Astrocyte (in vitro differentiated cells and primary cell): Measurements from ENCODE around the gene ZMIZ1. TPM values are rescaled to one million over a fixed set of nuclear protein-coding genes. Genes with fewer than 3 reads are reported as not detected.
A peak's percentile ranks its signal among the peaks of the same experiment; 100 is the strongest.
"Not testable (repeated sequence)": the region's sequence is repeated elsewhere in the genome, so short reads cannot be mapped to it uniquely, and the experiment has no call there.

Experiments
- DNase-seq: peaks from one replicate; pipeline ENCODE4 v3.0.0-alpha.2; 2010; ENCODE audit warnings: low read depth
- FAIRE-seq: peaks from 2 replicates; lab custom pipeline; 2011; peaks lifted over from hg19 to GRCh38; lab: Jason Lieb, UNC
- H2AFZ ChIP-seq: 2 replicates; pipeline ENCODE4 v1.6.0; 2012; ENCODE audit warnings: low read depth, low read length, inconsistent platforms
- H3K27ac ChIP-seq: 2 replicates; pipeline ENCODE4 v1.5.1; 2011; ENCODE audit warnings: low read depth, low read length, inconsistent platforms
- H3K27me3 ChIP-seq: 2 replicates; pipeline ENCODE4 v1.6.0; 2011; ENCODE audit warnings: low read length, inconsistent platforms; ENCODE audit not compliant: insufficient read depth
- H3K36me3 ChIP-seq: 2 replicates; pipeline ENCODE4 v1.5.1; 2011; ENCODE audit warnings: low read length, inconsistent platforms; ENCODE audit not compliant: insufficient read depth
- H3K4me1 ChIP-seq: 2 replicates; pipeline ENCODE4 v1.5.1; 2011; ENCODE audit warnings: low read length, inconsistent platforms; ENCODE audit not compliant: insufficient read depth
- H3K4me2 ChIP-seq: 2 replicates; pipeline ENCODE4 v1.6.0; 2012; ENCODE audit warnings: low read length, inconsistent platforms
- H3K4me3 ChIP-seq: 2 replicates; pipeline ENCODE4 v1.5.1; 2011; ENCODE audit warnings: low read depth, mild to moderate bottlenecking, low read length, inconsistent platforms; ENCODE audit not compliant: insufficient read depth
- H3K79me2 ChIP-seq: 2 replicates; pipeline ENCODE4 v1.6.0; 2012; ENCODE audit warnings: mild to moderate bottlenecking, low read length, inconsistent platforms; ENCODE audit not compliant: insufficient read depth
- H3K9ac ChIP-seq: 2 replicates; pipeline ENCODE4 v1.6.0; 2012; ENCODE audit warnings: mild to moderate bottlenecking, low read length, inconsistent platforms
- H3K9me3 ChIP-seq: 2 replicates; pipeline ENCODE4 v1.5.1; 2012; ENCODE audit warnings: low read depth, mild to moderate bottlenecking, low read length, inconsistent platforms; ENCODE audit not compliant: insufficient read depth
- H4K20me1 ChIP-seq: 2 replicates; pipeline ENCODE4 v1.6.0; 2012; ENCODE audit warnings: low read length, inconsistent platforms; ENCODE audit not compliant: insufficient read depth
- H3K27ac Mint-ChIP-seq: one replicate; pipeline ENCODE4 v1.8.0; 2021; ENCODE audit warnings: mild to moderate bottlenecking, mixed read lengths; ENCODE audit not compliant: unreplicated experiment
- H3K27me3 Mint-ChIP-seq: one replicate; pipeline ENCODE4 v1.8.0; 2021; ENCODE audit warnings: low read depth, mixed read lengths; ENCODE audit not compliant: unreplicated experiment
- H3K36me3 Mint-ChIP-seq: one replicate; pipeline ENCODE4 v1.8.0; 2021; ENCODE audit warnings: low read depth, mixed read lengths; ENCODE audit not compliant: unreplicated experiment
- H3K4me1 Mint-ChIP-seq: one replicate; pipeline ENCODE4 v1.8.0; 2021; ENCODE audit warnings: low read depth, mixed read lengths; ENCODE audit not compliant: unreplicated experiment
- H3K4me3 Mint-ChIP-seq: one replicate; pipeline ENCODE4 v1.8.0; 2021; ENCODE audit warnings: mild to moderate bottlenecking, moderate library complexity, mixed read lengths; ENCODE audit not compliant: unreplicated experiment
- H3K9me3 Mint-ChIP-seq: one replicate; pipeline ENCODE4 v1.8.0; 2021; ENCODE audit warnings: mild to moderate bottlenecking, mixed read lengths; ENCODE audit not compliant: unreplicated experiment
- EZH2 ChIP-seq: IDR thresholded peaks from 2 replicates; pipeline ENCODE4 v1.6.1; 2012; ENCODE audit warnings: mild to moderate bottlenecking, low read length, inconsistent platforms; ENCODE audit not compliant: insufficient read depth
- total RNA-seq: library from RNA; stranded (reverse); gene quantifications from 2 replicates; pipeline ENCODE4 v1.2.1, GENCODE V29; 2021
- TF ChIP-seq, protein P1 (sequence below): IDR thresholded peaks from 2 replicates; pipeline ENCODE4 v1.5.1; 2011; ENCODE audit warnings: low read depth, mild to moderate bottlenecking, inconsistent platforms, low read length, moderate library complexity; ENCODE audit not compliant: insufficient read depth

ZMIZ1 gene
- total RNA-seq, 1 donor from 2014 or later: 45.5 TPM

DNA sequence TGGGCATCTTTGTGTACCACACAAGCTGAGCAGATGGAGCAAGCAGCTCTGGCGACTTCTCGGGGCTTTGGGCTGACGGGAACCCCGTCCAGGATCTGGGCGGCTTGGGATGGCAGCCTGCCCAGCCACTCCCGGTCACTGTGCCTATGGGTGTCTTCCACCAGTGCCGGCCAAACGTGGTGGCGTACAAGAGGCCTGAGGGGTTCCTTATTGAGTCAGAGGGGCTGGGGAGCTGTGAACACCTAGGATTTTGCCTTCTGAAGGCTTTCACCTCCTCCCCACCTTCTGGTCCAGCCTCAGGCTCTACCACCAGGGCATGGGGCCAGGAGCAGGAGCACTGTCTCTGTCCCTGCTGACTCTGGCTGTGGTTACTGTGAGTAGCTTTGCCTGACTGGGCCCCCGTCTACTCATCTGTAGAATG is 206.7 kb downstream of the ZMIZ1 start:
- Histone ChIP-seq H3K36me3 (peaks cover 11% of the 10 kb centered on the region), H3K4me2 (no peak overlapping the region), H3K9ac (no peak overlapping the region), H3K79me2 (peaks cover 60% of the 10 kb centered on the region), H3K27me3 (no peaks in the 10 kb centered on the region), H2AFZ (no peak overlapping the region), H3K9me3 (no peaks in the 10 kb centered on the region), H4K20me1 (peaks cover 81% of the 10 kb centered on the region), H3K27ac (peak overlapping the region; percentile 11), H3K4me1 (peaks cover 24% of the 10 kb centered on the region), H3K4me3 (no peak overlapping the region)
- H3K27ac Mint-ChIP-seq: no peak overlapping the region
- TF ChIP-seq EZH2: no peak
- TF ChIP-seq, protein P1, sequence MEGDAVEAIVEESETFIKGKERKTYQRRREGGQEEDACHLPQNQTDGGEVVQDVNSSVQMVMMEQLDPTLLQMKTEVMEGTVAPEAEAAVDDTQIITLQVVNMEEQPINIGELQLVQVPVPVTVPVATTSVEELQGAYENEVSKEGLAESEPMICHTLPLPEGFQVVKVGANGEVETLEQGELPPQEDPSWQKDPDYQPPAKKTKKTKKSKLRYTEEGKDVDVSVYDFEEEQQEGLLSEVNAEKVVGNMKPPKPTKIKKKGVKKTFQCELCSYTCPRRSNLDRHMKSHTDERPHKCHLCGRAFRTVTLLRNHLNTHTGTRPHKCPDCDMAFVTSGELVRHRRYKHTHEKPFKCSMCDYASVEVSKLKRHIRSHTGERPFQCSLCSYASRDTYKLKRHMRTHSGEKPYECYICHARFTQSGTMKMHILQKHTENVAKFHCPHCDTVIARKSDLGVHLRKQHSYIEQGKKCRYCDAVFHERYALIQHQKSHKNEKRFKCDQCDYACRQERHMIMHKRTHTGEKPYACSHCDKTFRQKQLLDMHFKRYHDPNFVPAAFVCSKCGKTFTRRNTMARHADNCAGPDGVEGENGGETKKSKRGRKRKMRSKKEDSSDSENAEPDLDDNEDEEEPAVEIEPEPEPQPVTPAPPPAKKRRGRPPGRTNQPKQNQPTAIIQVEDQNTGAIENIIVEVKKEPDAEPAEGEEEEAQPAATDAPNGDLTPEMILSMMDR: no peak
- peaks cover 10% of the 10 kb centered on the region for H3K4me1 Mint-ChIP-seq
- FAIRE-seq (no peak), DNase-seq (peak; percentile 23)
- H3K36me3 Mint-ChIP-seq: peaks cover 13% of the 10 kb centered on the region
- H3K4me3 Mint-ChIP-seq: no peak overlapping the region
- H3K27me3 Mint-ChIP-seq: no peaks in the 10 kb centered on the region
- no peaks in the 10 kb centered on the region for H3K9me3 Mint-ChIP-seq

DNA sequence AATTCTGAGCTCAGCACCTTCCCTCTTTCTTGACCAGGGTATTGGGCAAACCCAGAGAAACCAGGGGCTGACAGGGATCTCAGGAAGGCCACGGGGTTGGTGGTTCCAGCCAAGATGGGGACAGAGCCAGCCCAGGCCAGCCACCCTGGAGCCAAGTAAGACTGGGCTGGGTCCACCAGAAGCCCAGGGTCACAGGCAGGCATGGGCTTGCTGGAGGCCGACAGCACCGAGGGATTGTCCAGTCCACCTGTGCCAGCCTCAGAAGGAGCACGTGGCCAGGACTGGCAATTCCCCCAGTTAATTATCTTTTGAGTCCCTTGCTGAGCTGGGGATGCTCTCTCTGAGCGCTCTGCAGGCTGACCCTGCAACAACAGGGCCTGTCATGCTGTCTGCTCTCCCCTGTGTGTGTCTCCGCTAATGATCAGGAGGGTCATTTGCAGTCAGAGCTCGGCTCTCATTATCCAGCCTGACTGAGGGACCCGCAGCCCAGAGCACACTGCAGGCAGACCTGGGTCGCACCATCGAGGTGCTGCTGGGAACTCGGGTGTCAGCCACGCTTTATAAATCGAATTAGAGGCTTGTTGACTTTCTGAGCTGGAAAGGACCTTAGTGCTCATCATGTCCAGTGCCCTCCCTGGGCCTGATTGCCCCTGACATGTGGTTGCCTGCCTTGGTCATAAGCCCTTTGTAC is 209.0 kb downstream of the ZMIZ1 start:
- Histone ChIP-seq H3K9ac (no peak overlapping the region), H3K4me1 (peaks cover 29% of the 10 kb centered on the region), H4K20me1 (peaks cover 83% of the 10 kb centered on the region), H3K27ac (no peak overlapping the region), H3K4me2 (no peak overlapping the region), H3K79me2 (peaks cover 45% of the 10 kb centered on the region), H2AFZ (no peak overlapping the region), H3K4me3 (no peak overlapping the region), H3K9me3 (no peaks in the 10 kb centered on the region), H3K36me3 (peaks cover 17% of the 10 kb centered on the region), H3K27me3 (no peaks in the 10 kb centered on the region)
- no peak for TF ChIP-seq EZH2
- TF ChIP-seq, protein P1: no peak
- H3K27ac Mint-ChIP-seq: no peak overlapping the region
- H3K9me3 Mint-ChIP-seq: no peaks in the 10 kb centered on the region
- H3K36me3 Mint-ChIP-seq: peaks cover 29% of the 10 kb centered on the region
- FAIRE-seq: no peak
- peaks cover 18% of the 10 kb centered on the region for H3K4me1 Mint-ChIP-seq
- no peak for DNase-seq
- H3K4me3 Mint-ChIP-seq: no peak overlapping the region
- H3K27me3 Mint-ChIP-seq: no peaks in the 10 kb centered on the region

DNA sequence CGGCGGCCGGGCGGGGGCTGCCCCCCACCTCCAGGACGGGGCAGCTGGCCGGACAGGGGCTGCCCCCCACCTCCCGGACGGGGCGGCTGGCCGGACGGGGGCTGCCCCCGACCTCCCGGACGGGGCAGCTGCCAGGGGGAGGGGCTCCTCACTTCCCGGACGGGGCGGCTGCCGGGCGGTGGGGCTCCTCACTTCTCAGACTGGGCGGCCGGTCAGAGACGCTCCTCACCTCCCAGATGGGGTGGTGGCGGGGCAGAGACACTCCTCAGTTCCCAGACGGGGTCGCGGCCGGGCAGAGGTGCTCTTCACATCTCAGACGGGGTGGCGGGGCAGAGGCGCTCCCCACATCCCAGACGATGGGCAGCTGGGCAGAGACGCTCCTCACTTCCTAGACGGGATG is 210.3 kb downstream of the ZMIZ1 start:
- peaks cover 24% of the 10 kb centered on the region for H3K4me1 Mint-ChIP-seq
- Histone ChIP-seq H3K79me2 (peaks cover 42% of the 10 kb centered on the region), H3K36me3 (peaks cover 17% of the 10 kb centered on the region), H4K20me1 (peaks cover 83% of the 10 kb centered on the region), H3K4me1 (peaks cover 31% of the 10 kb centered on the region)
- not testable (repeated sequence) for H3K27ac Mint-ChIP-seq, H3K4me3 Mint-ChIP-seq, FAIRE-seq, DNase-seq, H2AFZ ChIP-seq, H3K4me2 ChIP-seq, H3K27ac ChIP-seq, H3K9ac ChIP-seq, H3K9me3 ChIP-seq, H3K4me3 ChIP-seq, H3K9me3 Mint-ChIP-seq, H3K27me3 Mint-ChIP-seq, H3K27me3 ChIP-seq
- H3K36me3 Mint-ChIP-seq: peaks cover 30% of the 10 kb centered on the region
